ENCODE data around the gene DNAJA3.
A peak's percentile ranks its signal among the peaks of the same experiment; 100 is the strongest.

Gene DNAJA3

DNA sequence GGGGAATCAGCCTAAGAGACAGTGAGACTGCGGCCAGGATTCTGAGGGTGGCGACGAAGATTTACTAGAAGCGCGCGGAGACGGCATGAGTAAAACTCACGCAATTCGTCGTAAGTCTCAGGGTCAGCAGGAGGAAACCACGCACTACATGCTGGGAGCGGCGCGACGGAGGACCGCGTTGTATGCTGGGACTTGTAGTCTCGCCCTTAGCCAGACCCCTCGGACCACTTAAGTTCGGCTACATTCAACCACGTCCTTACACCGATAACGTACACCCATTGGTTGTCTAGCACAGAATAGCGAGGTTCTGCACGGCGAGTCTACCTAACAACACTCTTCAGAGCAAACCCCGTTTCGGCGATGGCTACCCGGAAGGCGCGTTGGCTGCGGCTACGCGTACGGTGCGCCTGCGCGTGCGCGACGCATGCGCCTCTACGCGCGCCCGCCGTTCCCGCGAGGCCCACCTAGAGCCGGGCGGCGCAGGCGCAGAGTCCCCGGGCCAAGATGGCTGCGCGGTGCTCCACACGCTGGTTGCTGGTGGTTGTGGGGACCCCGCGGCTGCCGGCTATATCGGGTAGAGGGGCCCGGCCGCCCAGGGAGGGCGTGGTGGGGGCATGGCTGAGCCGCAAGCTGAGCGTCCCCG, at the start of gene DNAJA3:
DNAJA3 (plus strand) TSS at position 491 of the 643 bp plus-strand sequence; CDS start at position 505, 14 bp downstream.
- peak; percentile 96 for DNase-seq

DNA sequence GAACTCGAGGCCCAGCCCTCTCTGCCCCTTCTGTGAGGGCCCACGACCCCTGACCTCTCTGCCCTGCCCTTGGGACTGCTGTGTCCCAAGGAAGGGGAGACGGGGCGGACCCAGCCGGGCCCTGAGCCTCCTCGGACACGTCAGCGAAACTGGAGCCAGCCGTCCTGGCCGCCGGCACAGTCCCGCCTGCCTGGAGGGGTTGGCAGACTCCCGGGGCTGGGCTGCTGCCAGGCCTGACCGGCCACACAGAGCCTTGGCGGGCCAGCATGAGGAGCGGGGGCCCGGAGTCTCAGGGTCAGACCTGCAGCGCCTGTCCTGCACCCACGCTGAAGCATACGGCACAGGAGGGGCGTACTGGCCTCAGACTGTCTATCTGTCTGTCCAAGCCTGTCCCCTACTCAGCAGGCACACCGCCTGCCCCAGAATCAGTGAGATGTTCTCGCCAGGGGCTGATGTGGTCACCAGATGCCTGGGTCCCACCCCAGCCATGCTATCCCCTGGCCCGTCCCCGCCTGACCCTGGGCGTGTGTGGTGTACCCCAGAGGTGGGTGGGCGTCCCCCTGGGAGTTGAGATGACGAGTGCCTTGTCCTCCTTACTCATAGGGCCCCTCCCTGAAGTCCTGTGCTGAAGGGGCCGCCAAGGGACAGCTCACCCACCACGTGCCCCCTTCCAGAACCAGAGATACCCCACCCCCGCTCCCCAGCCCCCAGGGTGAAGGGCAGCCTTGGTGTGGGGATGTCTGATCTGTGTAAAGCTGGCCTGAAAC, 49.4 kb upstream of the DNAJA3 start:
- no peak for DNase-seq

DNA sequence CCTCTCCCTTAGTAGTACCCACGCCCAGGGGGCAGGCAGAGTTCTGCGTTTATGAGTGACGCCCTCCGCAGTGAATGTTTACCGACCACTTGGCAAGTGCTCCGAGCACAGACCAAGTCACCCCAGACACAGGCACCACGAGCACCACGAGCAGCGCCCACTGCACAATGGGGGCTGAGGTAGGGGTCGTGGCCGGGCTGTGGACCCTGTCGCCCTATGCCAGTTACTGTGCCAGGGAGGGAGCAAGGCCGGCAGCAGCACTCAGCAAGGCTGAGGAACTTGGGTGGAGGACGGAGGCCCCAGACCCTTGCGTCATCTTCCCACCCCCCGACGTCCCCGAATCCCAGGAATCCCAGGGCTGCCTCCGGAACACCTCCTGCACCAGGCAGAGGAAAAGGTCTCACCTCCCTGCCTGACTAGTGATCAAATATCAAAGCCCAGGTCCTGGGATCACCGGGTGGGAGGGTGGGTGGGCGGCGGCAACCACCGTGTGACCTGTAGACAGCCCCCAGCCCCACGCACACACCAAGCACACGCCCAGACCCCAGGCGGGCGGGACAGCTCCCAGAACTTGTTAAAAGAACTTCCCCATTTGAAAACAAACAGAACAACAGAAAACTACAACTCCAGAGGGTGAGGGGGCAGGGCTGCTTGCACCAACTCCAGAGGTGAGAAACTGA, 48.6 kb upstream of the DNAJA3 start:
- DNase-seq, result no peak

DNA sequence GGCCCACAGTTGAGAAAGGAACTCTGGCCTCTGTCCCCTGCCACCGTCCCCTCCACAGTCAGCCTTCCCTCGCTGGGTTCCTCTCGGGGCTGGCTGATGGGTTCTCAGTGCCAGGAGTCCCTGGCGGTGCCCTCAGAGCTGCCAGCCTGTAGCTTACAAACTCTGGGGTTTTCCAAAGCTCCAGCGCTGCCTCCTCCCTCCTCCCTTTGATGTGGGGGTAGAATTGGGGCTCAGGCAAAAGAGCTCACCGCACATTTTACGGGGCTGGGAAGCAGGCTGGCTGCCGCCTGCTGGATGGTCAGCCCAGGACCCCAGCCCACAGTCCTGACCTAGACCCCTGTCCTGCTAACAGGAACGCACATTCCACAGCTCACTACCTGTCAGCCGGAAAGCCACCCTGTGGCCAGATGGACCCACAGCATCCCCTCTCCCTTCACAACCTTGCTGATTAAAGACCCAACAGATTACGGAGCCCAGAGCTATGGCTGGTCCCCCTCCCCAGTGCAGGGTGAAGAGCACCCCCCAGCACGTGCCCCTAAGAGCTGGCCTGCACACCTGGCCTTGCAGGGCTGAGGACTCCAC, 48.0 kb upstream of the DNAJA3 start:
- no peak for DNase-seq

DNA sequence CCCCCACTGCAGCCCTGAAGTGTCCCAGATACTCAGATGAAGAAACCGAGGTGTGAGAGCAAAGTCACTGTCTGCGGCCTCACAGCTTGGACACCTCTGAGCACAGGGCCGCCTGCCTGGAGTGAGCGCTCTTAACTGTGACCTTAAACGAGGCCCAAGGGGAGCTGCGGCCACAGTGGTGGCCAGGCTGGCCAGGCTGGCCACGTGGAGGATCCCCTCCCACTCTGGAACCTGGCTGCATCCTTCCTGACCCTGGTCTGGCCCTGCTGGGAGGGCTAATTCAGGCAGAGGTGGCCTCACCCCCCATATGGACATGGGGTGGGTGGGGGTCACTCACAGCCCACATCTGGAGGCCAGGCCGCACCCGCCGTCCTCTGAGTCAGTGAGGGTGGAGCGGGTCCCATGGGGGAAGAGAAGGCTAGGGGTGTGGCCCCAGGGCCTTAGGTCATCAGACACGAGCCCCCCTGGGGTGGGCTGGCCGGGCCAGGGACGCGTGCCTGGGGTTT, 47.5 kb upstream of the DNAJA3 start:
- no peak for DNase-seq

DNA sequence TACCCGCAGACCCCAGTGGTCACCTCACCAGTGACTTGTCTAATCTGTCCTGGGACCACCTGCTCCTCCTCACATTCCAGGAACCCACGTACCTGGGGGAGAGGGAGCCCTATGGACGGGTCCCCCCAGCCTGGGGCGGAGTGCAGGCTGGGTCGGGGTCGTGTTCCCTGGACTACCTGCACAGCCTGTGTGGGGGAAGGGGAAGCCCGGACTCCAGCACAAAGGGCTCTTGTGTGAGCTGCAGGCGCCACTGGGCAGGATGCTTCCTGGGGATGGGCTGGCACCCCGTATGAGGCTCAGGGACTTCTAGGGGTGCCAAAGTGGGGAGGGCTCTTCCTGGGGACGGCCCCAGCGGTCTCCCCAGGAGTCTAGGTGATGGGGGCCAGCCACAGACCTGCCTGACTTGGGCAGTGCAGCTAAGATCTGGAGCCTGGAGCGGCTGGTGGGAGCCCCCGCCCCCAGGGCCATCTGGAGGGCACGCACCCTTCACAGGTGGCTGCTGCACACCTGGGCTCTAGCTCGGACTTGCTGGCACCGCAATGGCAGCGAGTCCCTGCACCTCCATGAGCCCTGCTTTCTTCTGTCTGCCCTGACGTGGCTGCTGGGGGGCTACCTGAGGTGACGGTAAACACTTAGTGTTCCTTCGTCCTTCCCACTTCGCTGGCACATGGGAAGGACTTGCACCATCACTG, 46.5 kb upstream of the DNAJA3 start:
- no peak for DNase-seq

DNA sequence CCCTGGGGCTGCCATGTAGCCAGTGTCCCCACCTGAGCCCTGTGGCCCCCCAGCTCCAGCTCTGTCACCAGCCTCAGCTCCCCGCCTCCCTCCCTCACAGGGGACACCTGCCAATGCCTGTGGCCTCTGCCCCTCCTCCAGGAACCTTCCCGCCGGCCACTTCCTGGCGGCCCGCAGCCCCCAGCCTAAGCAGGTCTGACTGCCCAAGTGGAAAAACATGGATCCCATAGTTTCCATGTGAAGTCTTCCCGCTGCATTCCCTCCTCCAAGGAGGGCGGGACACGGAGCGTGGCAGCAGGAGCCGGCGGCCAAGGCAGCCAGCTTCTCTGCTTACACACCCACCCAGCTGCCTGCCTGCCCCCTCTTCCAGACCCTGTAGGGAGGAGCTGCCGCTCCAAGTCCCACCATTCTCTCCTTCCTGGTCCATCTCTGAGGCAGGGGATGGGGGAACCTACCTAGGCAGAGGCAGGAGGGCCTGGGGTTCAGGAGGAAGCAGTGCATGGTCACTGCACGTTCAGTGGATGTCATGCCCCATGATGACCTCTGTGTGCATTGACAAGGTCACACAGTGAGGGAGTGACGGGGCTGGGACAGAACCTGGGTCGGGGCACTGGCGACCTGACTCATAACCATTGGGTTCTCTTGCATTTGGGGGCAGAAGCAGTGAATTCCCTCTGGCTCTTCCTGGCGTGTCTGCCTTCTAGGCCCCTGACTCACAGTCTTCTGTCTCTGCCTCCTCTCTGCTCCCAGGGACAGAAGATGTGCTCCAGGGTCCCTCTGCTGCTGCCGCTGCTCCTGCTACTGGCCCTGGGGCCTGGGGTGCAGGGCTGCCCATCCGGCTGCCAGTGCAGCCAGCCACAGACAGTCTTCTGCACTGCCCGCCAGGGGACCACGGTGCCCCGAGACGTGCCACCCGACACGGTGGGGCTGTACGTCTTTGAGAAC, 45.3 kb upstream of the DNAJA3 start:
- DNase-seq, result no peak

DNA sequence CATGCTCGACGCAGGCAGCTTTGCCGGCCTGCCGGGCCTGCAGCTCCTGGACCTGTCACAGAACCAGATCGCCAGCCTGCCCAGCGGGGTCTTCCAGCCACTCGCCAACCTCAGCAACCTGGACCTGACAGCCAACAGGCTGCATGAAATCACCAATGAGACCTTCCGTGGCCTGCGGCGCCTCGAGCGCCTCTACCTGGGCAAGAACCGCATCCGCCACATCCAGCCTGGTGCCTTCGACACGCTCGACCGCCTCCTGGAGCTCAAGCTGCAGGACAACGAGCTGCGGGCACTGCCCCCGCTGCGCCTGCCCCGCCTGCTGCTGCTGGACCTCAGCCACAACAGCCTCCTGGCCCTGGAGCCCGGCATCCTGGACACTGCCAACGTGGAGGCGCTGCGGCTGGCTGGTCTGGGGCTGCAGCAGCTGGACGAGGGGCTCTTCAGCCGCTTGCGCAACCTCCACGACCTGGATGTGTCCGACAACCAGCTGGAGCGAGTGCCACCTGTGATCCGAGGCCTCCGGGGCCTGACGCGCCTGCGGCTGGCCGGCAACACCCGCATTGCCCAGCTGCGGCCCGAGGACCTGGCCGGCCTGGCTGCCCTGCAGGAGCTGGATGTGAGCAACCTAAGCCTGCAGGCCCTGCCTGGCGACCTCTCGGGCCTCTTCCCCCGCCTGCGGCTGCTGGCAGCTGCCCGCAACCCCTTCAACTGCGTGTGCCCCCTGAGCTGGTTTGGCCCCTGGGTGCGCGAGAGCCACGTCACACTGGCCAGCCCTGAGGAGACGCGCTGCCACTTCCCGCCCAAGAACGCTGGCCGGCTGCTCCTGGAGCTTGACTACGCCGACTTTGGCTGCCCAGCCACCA, 44.4 kb upstream of the DNAJA3 start:
- DNase-seq, result no peak

DNA sequence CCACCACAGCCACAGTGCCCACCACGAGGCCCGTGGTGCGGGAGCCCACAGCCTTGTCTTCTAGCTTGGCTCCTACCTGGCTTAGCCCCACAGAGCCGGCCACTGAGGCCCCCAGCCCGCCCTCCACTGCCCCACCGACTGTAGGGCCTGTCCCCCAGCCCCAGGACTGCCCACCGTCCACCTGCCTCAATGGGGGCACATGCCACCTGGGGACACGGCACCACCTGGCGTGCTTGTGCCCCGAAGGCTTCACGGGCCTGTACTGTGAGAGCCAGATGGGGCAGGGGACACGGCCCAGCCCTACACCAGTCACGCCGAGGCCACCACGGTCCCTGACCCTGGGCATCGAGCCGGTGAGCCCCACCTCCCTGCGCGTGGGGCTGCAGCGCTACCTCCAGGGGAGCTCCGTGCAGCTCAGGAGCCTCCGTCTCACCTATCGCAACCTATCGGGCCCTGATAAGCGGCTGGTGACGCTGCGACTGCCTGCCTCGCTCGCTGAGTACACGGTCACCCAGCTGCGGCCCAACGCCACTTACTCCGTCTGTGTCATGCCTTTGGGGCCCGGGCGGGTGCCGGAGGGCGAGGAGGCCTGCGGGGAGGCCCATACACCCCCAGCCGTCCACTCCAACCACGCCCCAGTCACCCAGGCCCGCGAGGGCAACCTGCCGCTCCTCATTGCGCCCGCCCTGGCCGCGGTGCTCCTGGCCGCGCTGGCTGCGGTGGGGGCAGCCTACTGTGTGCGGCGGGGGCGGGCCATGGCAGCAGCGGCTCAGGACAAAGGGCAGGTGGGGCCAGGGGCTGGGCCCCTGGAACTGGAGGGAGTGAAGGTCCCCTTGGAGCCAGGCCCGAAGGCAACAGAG, 43.5 kb upstream of the DNAJA3 start:
- DNase-seq, result no peak

DNA sequence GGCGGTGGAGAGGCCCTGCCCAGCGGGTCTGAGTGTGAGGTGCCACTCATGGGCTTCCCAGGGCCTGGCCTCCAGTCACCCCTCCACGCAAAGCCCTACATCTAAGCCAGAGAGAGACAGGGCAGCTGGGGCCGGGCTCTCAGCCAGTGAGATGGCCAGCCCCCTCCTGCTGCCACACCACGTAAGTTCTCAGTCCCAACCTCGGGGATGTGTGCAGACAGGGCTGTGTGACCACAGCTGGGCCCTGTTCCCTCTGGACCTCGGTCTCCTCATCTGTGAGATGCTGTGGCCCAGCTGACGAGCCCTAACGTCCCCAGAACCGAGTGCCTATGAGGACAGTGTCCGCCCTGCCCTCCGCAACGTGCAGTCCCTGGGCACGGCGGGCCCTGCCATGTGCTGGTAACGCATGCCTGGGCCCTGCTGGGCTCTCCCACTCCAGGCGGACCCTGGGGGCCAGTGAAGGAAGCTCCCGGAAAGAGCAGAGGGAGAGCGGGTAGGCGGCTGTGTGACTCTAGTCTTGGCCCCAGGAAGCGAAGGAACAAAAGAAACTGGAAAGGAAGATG, 42.8 kb upstream of the DNAJA3 start:
- DNase-seq, result no peak

DNA sequence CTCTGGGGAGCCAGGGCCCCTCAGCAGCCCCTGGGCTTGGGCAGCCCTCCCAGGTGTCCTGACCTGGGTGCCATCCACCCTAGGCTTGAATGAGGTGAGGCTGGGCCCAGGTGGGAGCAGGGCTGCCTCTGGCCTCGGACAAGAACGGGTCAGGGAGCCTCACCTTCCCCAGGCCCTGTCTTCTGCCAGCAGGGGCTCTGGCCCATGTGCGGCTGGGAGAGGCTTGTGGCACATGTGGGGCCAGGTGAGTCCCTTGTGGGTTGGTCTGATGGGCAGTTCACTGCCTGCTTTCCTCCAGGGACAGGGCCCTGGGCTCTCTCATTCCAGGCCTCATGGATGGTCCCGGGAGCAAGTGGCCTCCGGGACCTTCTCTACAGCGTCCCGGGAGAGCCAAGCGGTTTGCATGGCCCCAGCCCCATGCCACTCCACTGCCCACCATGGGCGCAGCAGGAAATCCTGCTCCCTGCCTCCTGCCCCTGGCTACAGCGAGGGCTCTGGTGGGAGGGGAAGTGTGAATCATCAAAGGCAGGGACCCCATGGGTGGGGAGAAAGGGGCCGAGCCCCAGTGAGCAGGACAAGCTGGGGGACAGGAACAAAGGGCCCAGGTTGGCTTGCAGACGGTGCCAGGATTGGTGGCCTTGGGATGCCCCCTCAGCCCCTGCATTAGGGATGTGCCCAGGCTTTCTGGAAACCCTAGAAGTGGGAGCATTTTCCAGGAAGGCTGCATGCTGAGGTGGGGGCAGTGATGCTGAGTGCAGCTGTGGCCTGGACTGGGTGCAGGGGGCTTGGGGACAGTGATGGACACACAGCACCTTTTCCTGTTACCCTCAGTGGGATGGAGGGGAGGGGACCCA, 41.9 kb upstream of the DNAJA3 start:
- no peak for DNase-seq

DNA sequence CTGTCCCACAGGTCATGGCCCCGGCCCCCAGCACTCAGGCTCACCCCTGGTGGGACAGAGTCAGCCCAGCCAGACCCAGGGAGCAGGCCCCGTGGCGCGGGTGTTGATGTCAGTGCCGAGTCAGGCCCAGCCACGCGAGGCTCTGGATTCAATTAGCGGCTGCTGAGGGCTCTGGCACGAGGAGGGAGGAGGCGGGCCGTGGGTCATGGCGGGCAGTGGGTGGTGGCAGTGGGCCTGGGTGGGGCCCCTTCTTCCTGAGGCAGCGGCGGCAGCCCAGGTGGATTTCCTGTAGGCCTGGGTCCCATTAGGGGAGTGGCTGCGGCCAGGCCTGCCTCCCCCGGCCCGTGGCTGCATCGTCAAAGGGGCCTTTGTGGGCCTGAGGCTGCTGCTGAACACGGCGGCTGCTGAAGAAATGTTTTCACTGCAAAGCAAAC, 41.1 kb upstream of the DNAJA3 start:
- DNase-seq, result no peak

DNA sequence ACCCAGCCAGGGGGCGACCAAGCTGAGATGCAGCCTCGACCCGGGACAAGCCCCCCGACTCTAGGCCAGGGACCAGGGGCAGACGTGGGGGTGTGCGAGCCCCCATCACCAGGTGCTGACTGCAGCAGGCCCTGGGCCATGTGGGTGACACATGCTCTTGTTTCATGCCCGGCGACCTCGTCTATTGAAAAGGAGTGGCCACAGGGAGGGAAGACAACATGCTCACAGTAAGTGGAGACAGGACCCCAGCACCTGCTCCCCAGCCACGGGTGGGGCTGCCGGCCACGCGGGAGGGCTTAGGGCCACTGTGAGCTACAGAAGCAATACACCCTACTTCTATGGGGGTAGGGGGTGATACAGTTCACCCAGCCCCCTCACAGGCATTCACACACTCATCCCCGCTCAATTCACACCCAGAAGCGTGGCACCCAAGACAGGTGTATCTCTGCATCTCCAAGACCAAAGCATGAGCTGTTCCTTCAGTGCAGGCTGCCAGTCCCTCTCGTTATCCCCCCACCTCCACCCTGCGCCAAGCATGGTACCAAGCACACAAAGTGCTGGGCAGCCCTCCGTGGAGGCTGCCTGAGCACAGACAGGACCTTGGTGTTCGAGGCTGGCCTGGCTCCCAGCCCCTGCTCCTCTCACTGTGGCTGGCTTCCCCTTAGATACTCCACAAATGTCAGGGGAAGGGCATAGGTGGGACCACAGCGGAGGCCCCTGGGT, 40.4 kb upstream of the DNAJA3 start:
- DNase-seq, result no peak

DNA sequence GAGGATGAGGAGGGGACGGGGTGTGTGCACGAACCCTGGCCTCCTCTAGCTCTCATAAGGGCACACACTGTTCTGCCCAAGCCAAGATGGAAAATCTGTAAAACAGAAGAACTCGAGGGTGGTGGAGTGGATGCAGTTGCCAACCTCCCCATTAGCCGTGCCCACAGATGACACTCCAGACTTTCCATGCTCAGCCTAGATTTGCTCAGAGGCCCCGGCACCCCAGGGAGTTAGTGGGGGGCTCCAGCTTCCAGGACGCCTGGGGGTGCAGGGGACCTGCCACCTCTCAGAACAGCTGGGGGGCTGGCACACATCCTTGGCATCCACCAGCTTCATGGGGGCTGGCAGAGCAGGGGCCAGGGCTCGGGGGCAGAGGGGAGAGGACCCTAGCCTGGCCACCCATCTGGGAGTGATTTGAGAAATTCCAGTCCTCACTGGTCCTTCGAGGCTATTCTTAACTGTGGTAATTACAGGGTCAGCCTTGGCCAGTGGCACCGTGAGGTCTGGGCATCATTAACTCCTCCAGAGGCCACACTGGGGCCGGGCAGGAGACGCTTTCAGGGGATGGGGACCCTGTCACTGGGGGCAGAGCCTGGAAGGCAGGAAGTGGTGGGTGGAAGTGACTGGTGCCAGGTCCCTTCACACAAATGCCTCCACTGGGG, 39.7 kb upstream of the DNAJA3 start:
- no peak for DNase-seq

DNA sequence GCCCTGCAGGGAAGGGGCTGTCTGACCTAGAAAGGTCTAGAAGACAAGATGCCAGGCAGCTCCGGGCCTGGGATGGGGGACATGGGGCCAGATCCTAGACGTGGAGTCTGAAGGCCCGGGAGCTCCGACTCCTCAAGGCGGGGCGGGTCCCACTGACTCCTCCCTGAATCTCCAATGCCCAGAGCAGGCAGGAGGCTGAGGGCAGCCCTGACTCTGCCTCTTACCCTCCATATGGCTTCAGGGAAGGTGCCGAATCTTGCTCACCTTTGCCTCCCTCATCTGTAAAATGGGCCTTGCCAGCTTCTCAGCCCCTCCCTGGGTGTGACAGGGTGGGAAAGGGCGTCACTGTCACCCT, 39.2 kb upstream of the DNAJA3 start:
- DNase-seq, result no peak

DNA sequence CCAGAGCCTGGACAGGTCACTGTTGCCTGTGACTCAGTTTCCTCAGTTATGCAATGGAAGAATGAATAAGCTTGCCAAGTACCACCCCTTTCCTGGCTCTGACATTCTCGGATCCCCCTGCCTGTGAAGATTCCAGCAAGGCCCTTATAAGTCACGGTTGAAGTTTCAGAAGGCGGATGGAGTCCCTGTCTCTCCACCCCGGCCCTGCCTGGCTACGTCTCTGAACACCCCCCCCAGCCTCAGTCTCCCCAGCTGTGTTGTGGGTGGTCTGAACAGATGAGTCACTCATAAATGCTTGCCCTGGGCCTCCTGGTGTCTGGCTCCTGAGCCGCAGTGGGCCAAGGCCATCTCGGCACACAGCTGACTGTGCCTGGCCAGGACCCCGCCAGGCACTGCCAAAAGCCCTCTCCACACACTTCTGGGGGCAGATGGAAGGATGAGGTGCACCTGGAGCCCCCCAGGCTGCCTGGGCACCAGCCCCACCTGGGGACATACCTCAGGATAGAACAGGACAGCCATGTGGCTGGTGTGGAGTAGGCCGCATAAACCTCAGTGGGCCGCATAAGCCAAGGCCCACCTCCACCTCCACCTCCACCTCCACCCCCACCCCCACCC, 38.6 kb upstream of the DNAJA3 start:
- no peak for DNase-seq

DNA sequence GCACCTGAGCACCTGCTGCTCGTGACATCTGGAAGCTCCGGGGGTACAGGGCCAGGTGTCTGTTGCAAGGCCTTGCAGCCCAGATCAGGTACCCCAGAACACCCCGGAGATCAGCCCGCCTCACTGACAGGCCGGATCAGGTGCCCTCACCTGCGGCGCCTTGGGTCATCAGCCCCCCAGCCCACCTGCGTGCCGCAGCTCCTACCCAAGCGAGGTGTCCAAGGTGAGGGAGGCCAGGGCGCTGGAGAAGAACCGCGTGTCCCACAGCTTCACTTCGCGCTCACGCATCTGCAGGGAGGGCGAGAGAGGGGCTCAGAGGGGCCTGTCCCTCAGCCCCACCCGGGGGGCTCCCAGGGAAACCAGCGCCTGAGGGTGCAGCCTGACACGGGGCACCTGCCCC, 37.9 kb upstream of the DNAJA3 start:
- DNase-seq, result no peak
